ENCODE measurements around the gene TPST1.
"Not testable (repeated sequence)": the region's sequence is repeated elsewhere in the genome, so short reads cannot be mapped to it uniquely, and the experiment has no call there.

TPST1 gene

GRCh38 chr7:66396052-66396451, 190.9 kb downstream of the TPST1 start:
- not testable (repeated sequence) for DNase-seq

- not testable (repeated sequence) for DNase-seq
These were observed 193.7 kb downstream of the TPST1 start for GRCh38 chr7:66398841-66399240.

GRCh38 chr7:66399566-66399965, 194.4 kb downstream of the TPST1 start:
- no peak for DNase-seq

- no peak for DNase-seq
These were observed 195.3 kb downstream of the TPST1 start for GRCh38 chr7:66400400-66400799.

GRCh38 chr7:66401126-66401525, 196.0 kb downstream of the TPST1 start:
- not testable (repeated sequence) for DNase-seq

GRCh38 chr7:66401932-66402331, 196.8 kb downstream of the TPST1 start:
- not testable (repeated sequence) for DNase-seq

GRCh38 chr7:66403564-66403963, 198.4 kb downstream of the TPST1 start:
- no peak for DNase-seq

- DNase-seq: no peak
These were observed 204.4 kb downstream of the TPST1 start for GRCh38 chr7:66409493-66409892.
